ENCODE data around the gene HAUS8.

GRCh38 chr19:17006579-17006978 lies 68.7 kb downstream of the HAUS8 start:
- no peak for TF ChIP-seq POLR2AphosphoS5 (IDR thresholded peaks at IDR 0.05; ENCODE audit: low read depth, low read length)
- TF ChIP-seq BRCA1 (IDR thresholded peaks at IDR 0.05; ENCODE audit: low read depth, low read length) = no peak
- no peak for TF ChIP-seq JUND (IDR thresholded peaks at IDR 0.05; ENCODE audit: low read length)

Data from H1 (cell line).